Hepatocyte (in vitro differentiated cells): ENCODE results near the gene ARV1. TPM values are rescaled to one million over a fixed set of nuclear protein-coding genes. Genes with fewer than 3 reads are reported as not detected.

Experiments
- DNase-seq: peaks from one replicate; pipeline ENCODE4 v3.0.0-alpha.2; 2016; ENCODE audit warnings: low spot score
- H2AFZ ChIP-seq: fragments of 200-600 bp; sonication (generic); 2 replicates; pipeline ENCODE4 v1.6.0; 2016; ENCODE audit warnings: antibody characterized with exemption, mild to moderate bottlenecking
- H3K27ac ChIP-seq: fragments of 200-600 bp; sonication (generic); 2 replicates; pipeline ENCODE4 v1.5.1; 2016; ENCODE audit warnings: mild to moderate bottlenecking
- H3K27me3 ChIP-seq: fragments of 200-600 bp; sonication (generic); 2 replicates; pipeline ENCODE4 v1.6.1; 2016
- H3K36me3 ChIP-seq: fragments of 200-600 bp; sonication (generic); replicated peaks from 2 replicates; pipeline ENCODE4 v1.5.1; 2016; ENCODE audit warnings: low read depth; ENCODE audit not compliant: insufficient read depth
- H3K4me1 ChIP-seq: fragments of 200-600 bp; sonication (generic); 2 replicates; pipeline ENCODE4 v1.5.1; 2016; ENCODE audit warnings: mild to moderate bottlenecking, moderate library complexity; ENCODE audit not compliant: insufficient read depth
- H3K4me2 ChIP-seq: fragments of 200-600 bp; sonication (generic); 2 replicates; pipeline ENCODE4 v1.6.0; 2016
- H3K4me3 ChIP-seq: fragments of 200-600 bp; sonication (generic); 2 replicates; pipeline ENCODE4 v1.5.1; 2016; ENCODE audit warnings: mild to moderate bottlenecking
- H3K79me2 ChIP-seq: fragments of 200-600 bp; sonication (generic); 2 replicates; pipeline ENCODE4 v1.6.0; 2017; ENCODE audit warnings: mild to moderate bottlenecking
- H3K9me2 ChIP-seq: fragments of 200-600 bp; sonication (generic); replicated peaks from 2 replicates; pipeline ENCODE4 v1.6.0; 2017; ENCODE audit warnings: mild to moderate bottlenecking; ENCODE audit not compliant: insufficient read depth
- H3K9me3 ChIP-seq: fragments of 200-600 bp; sonication (generic); 2 replicates; pipeline ENCODE4 v1.5.1; 2016; ENCODE audit warnings: low read depth, mild to moderate bottlenecking
- H4K20me1 ChIP-seq: fragments of 200-600 bp; sonication (generic); 2 replicates; pipeline ENCODE4 v1.6.0; 2016; ENCODE audit warnings: mild to moderate bottlenecking; ENCODE audit not compliant: insufficient read depth, poor library complexity, severe bottlenecking
- CTCF ChIP-seq: fragments of 200-600 bp; sonication (generic); IDR thresholded peaks from 2 replicates; pipeline ENCODE4 v1.5.1; 2016; ENCODE audit warnings: antibody characterized with exemption, mild to moderate bottlenecking; ENCODE audit not compliant: poor library complexity
- EZH2 ChIP-seq: fragments of 200-600 bp; sonication (generic); IDR thresholded peaks from 2 replicates; pipeline ENCODE4 v1.6.1; 2016; ENCODE audit warnings: antibody characterized with exemption, mild to moderate bottlenecking, borderline replicate concordance
- EZH2phosphoT487 ChIP-seq: fragments of 200-600 bp; sonication (generic); IDR thresholded peaks from one replicate; pipeline ENCODE4 v1.6.1; 2018; ENCODE audit warnings: antibody characterized with exemption, mild to moderate bottlenecking, low read depth, moderate library complexity; ENCODE audit not compliant: unreplicated experiment, severe bottlenecking
- WGBS: methylation state at CpG from one replicate; pipeline ENCODE4 v1.1.6; 2016; ENCODE audit warnings: low lambda C conversion rate; ENCODE audit errors: missing lambda C conversion rate; 5-methylcytosine and 5-hydroxymethylcytosine counted together
- polyA plus RNA-seq: library from polyadenylated mRNA; unstranded; fragments of >200 nt; fragmentation: Nextera tagmentation; extraction: Ambion mirVana; gene quantifications from 2 replicates; pipeline ENCODE4 v1.2.1, GENCODE V29; 2016
- total RNA-seq: library from RNA; depleted of rRNA; stranded (reverse); fragments of >200 nt; gene quantifications from 2 replicates; pipeline ENCODE4 v1.2.3, GENCODE V29; 2014

ARV1 gene
- total and polyA plus RNA-seq, 2 experiments from 2014 or later = 20.0 to 24.4 TPM

GRCh38 chr1:230992100-230992774 is 13.3 kb downstream of the ARV1 start:
- no peaks in the 10 kb centered on the region for H3K4me1 ChIP-seq
- no peaks in the 10 kb centered on the region for H3K27me3 ChIP-seq
- TF ChIP-seq EZH2 (no peak), EZH2phosphoT487 (no peak)
- H3K27ac ChIP-seq = peak overlapping the region; percentile 53
- no peaks in the 10 kb centered on the region for H3K9me3 ChIP-seq
- peaks cover 23% of the 10 kb centered on the region for H3K79me2 ChIP-seq
- H3K9me2 ChIP-seq = no peaks in the 10 kb centered on the region
- H4K20me1 ChIP-seq = no peaks in the 10 kb centered on the region
- H3K36me3 ChIP-seq = no peaks in the 10 kb centered on the region
- no peak overlapping the region for H2AFZ ChIP-seq
- WGBS = 82% methylated on average over 7 of the region's 7 CpGs
- H3K4me3 ChIP-seq = no peak overlapping the region
- peak; percentile 30 for DNase-seq
- H3K4me2 ChIP-seq = no peak overlapping the region

- Histone ChIP-seq H3K27me3 (no peaks in the 10 kb centered on the region), H3K36me3 (no peaks in the 10 kb centered on the region), H3K79me2 (peaks cover 2% of the 10 kb centered on the region), H2AFZ (no peak overlapping the region), H3K4me2 (no peak overlapping the region), H3K9me2 (no peaks in the 10 kb centered on the region), H4K20me1 (no peaks in the 10 kb centered on the region), H3K4me1 (no peaks in the 10 kb centered on the region), H3K27ac (no peak overlapping the region), H3K9me3 (no peaks in the 10 kb centered on the region), H3K4me3 (no peak overlapping the region)
- TF ChIP-seq CTCF = no peak
- no peak for TF ChIP-seq EZH2
- TF ChIP-seq EZH2phosphoT487 = no peak
- 56% methylated on average over 1 of the region's 1 CpG for WGBS
- DNase-seq = no peak
Measured at GRCh38 chr1:230994860-230995259, 16.0 kb downstream of the ARV1 start.

- Histone ChIP-seq H3K9me3 (peaks cover 8% of the 10 kb centered on the region), H4K20me1 (no peaks in the 10 kb centered on the region), H3K4me1 (no peaks in the 10 kb centered on the region), H3K36me3 (no peaks in the 10 kb centered on the region), H2AFZ (no peak overlapping the region), H3K27me3 (no peaks in the 10 kb centered on the region), H3K9me2 (no peaks in the 10 kb centered on the region), H3K4me3 (no peak overlapping the region), H3K79me2 (no peaks in the 10 kb centered on the region), H3K27ac (no peak overlapping the region), H3K4me2 (no peak overlapping the region)
- DNase-seq = no peak
- WGBS = 94% methylated on average over 4 of the region's 4 CpGs
- TF ChIP-seq EZH2 (no peak), CTCF (no peak), EZH2phosphoT487 (no peak)
Measured at GRCh38 chr1:231000201-231000600, 21.3 kb downstream of the ARV1 start.

GRCh38 chr1:231000639-231001038 is 21.7 kb downstream of the ARV1 start:
- no peaks in the 10 kb centered on the region for H3K79me2 ChIP-seq
- H3K36me3 ChIP-seq = no peaks in the 10 kb centered on the region
- no peaks in the 10 kb centered on the region for H3K9me2 ChIP-seq
- H3K4me2 ChIP-seq = no peak overlapping the region
- no peaks in the 10 kb centered on the region for H4K20me1 ChIP-seq
- H3K27ac ChIP-seq = no peak overlapping the region
- no peaks in the 10 kb centered on the region for H3K4me1 ChIP-seq
- peaks cover 8% of the 10 kb centered on the region for H3K9me3 ChIP-seq
- H3K27me3 ChIP-seq = no peaks in the 10 kb centered on the region
- H3K4me3 ChIP-seq = no peak overlapping the region
- TF ChIP-seq EZH2 (no peak), CTCF (no peak), EZH2phosphoT487 (no peak)
- 96% methylated on average over 1 of the region's 1 CpG for WGBS
- DNase-seq = no peak
- no peak overlapping the region for H2AFZ ChIP-seq
